Suppressor macrophage treated with lipopolysaccharide for 4 hours (primary cell): ENCODE measurements around the gene HLA-DMA.

Experiments used
- DNase-seq: peaks from one replicate; pipeline ENCODE4 v3.0.0-alpha.2; 2020

The HLA-DMA gene

DNA sequence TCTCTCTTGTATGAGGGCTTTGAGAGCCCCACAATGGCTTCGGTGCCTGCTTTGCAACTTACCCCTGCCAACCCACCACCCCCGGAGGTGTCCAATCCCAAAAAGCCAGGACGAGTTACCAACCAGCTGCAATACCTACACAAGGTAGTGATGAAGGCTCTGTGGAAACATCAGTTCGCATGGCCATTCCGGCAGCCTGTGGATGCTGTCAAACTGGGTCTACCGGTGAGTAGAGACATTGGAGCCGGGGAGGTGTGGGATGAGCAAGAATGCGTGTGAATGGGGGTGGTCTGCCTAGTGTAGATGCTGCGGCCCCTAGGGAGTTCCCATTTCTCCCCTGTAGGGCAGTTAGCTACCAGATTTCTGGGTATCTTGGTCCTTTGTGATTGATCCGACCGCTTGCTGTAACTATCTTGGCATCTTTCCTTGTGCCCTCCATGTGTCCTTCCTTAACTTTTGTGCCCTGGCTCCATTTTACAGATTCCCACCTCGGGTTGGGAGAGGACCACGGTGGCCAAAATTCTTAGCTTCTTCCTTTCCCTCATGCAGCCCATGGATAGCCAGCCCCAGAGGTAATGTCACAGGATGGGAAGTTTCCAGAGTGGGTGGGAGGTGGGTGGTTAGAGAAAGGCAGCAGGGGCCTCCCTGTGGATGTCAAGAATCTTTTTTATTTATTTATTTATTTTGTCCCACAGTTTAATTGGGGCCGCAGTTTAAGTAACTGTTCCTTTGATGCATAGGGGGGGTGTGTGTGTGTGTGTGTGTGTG, 21.8 kb upstream of the HLA-DMA start:
- DNase-seq, result no peak

DNA sequence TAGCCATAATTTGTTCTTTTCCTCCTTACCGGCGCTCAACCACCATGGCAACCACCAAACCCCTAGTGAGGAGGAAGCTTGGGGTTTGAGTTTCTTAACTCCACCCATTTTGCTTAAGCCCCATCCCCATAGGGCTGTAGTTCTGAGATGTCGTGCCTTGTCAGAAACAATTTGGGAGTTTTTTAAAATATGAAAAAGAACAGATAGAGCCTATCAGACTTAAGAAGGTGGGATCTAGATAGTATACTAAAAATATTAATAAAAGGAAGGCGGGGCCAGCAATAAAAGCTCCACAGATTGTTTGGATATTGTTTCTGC, 21.1 kb upstream of the HLA-DMA start:
- DNase-seq, result peak; percentile 57

DNA sequence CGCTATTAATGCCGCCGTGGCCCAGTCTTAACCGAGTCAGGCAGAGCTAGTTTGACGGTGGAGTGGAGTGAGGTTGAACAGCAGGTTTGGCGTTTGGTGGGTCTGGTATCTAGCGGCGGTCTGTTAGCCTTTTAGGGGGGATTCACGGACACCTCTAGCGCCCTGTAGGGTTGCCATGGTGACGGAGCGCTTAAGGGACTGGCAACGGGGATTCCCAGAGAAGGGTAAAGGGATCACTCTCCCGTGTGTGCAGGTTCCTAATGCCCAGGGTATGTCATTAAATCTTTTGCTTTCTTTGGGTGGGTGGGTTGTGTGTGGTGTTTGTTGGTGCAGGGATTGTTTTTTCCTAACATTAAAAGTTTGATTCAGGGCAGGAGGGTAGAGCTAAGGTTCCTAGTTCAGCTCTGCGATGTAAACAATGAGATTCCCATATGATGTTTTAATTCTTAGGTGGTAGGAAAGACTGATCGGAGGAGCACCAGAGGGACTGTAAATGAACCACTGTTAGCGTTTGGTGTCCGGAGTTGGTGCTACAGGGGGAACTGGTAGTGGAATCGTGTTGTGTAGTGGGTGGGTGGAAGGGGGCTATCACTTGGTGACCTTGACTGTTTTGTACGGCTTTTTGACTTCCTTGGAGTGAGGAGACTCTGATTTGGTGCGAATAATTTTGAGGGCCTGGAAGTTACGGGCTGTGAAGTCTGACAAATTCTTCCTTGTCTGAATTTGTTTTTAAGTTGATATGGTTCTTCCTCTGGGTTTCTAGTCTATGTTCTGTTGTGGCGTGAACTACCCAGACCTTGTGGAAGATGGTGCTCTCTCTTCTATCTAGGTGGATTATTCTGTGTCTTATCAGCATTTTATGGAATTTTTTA, 20.5 kb upstream of the HLA-DMA start:
- DNase-seq, result peak; percentile 68

DNA sequence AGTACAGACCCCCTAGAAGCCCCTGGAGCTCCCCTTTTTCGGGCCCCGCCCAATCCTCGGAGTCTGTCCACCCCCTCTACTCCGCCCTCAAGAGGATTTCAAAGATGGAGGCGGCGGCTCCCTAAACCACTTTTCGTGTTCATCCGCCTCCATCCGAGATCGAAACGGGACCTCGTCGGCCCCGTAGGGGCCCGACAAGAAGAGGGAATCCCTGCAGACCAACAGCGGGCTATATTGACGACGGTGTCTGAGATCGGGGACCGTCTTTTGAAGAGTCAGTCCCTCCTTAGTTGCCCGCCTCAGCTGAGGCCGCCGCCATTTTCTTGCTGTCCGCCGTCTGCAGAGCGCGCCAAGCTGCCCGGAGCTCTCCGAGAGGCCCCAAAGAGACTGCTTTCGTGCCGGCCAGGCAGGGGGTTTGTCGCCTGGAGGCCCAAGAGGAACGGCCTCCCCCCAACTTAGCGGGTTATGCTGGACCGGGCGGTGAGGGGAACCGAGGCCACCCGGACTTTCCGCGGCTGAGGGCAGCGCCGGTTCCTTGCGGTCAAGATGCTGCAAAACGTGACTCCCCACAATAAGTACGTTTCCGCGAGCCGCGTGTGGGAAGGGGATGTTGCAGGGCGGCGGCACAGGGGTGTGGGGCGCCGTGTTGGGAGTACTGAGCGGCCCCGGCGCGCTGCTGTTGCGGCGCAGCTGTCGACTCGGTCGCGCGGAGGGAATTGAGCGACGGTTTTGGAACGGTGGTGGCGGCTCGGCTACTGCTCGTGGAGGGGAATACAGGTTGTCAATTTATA, 19.7 kb upstream of the HLA-DMA start:
- DNase-seq, result peak; percentile 60

DNA sequence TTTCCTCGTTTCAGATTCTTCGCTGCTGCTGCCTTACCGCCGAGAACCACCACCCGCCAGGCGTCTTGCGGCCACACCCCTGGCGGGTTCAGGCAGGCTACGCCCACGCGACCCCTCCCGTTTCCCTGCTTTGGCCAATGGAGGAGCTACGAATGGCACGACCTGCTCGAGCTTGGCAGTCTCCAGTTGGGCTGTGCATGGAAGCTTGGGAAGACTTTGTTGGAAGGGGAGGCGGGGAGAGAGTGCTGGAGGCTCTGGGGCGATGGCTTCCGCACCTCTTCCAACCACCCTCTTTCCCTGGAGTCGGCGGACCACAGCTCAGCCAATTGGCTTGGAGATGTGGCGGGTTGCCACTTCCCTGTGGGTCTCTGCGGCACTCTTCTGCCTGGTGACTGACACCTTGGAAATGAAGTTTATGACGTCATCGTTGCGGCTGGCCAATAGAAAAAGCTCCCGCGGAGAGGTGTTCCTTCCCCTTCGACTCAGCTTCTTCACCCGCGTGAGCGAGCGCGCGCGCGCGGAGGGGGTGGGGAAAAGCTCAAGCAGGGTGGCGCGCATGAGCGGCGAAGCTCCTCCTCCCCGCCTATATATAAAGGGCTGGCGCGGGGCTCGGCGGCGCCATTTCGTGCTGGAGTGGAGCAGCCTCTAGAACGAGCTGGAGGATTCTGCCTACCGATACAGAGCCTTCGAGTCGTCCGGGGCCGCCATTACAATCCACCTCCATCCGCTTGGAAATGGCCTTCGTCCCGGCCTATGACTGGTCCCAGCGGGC, 18.9 kb upstream of the HLA-DMA start:
- DNase-seq, result peak; percentile 100

DNA sequence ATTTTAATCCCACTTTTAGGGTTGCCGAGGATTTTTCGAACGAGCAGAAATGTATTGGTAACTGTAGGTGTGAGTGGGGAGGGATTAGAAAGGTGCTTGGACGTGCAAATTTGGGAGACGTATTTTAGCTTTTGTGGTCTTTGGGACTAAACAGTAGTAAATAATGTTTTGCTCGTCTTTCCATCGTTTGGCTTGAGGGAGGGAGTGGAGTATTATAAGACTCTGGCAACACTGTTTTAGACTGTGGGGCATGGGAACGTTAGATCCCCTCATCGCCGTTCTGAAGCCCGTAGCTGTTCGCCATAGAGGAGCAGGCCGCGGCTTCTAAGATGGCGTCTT, 18.3 kb upstream of the HLA-DMA start:
- DNase-seq, result no peak

DNA sequence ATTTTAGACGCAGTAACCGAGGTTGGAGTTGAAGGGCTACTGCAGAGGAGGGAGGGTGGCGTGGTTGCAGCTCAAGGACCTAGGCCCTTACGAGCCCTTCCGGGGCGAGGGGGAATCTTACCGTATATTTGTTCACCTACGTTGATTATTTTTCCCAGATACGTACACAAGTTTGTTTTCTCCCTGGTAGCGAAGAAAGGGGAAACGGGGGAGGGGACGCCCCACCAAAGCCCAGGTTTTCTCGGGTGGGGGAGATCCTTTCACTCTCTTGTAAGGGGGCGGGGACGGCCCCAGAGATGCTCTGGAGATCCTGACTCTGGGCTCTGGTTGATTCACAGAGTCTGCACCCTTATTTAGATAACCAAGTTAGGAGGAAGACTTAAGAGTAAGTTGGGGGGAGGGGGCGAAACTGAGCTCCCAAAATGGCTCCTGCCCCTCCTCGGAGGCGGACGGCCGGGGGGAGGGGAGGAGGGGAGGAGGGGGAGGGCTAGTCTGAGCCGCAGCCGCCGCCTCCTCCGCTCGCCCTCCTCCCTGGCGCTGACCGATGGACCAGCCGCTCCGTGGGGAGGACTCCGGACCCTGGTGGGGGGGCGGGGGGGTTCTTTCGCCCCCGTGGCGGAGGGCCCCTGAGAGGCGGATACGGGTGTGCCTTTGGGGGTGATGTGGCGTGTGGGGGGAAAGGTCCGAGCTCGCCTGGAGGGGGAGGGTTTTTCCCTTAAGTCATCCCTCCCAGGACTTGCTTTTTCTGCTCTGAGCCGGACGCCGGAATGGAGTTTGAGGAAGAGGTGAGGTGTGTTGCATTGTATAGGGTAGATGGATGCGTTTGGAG, 17.7 kb upstream of the HLA-DMA start:
- DNase-seq, result peak; percentile 91

DNA sequence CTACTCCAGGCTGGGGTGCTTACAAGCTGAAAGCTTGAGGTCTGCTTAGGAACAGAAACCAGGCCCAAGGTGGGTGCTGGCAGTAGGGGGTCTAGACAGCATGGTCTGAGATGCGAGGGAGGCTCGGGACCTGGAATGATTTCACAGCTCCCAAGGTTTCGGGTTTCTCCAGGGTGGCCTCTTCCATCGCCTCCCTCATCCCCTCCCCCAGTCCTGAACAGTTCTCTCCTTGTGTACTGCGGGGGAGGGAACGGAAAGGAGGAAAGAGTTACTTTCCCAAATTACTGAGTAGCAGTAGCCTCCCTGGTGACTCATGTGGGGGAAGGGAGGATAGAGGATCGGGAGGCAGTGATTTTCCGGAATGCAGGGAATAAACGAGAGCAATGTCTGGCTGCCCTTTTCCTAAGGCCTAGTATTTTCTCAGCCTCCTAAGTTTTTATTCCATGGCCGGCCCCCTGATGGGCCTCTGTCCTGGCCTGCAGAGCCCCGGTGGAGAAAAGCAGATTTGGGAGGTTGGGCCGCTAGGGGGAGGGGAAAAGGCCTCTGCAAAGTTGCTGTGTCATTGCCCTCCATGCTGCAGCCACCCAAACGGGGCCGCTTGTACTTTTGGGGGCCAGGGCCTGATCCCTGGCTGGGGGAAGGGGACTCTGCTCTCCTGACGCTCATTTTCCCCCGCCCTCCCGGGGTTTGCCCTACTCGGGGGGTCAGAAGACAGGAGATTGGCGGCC, 17.0 kb upstream of the HLA-DMA start:
- peak; percentile 90 for DNase-seq

DNA sequence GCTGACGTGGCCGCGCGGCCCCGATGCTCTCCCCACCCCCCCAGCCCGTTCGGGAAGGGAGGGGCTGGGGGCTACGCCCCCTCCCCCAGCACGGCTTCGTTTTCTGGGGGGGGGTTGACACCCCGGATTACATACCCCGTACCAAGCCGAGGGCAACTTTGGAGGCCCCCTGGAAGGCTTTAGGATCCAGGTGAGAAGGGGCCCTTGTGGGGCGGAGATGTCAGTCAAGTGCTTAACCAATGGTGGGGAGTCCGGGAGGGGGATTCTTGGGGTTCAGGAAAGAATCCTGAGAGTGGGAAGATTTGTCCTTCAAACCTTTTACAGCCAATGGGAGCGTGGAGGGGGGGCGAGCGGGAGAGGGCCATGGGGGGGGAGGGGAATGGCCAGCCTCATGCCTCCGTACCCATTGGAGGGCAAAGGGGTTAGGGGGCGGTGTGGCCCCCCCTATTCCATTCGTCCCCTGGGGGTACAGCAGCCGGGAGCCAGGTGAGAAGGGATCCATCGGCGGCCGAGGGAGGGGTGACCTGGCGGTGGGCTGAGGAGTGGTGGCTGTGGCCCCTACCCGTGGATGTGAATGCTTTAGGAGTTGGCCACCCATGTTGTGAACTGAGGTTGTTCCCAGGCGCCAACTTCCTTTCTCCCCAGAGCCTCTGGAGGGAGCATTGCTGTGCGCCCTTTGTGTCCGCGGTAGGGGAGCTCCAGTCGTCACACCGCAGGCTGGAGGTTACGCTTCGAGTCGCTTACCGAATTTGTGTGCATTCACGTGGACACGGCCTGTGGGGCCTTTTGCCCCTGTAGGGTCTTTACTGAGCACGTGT, 16.2 kb upstream of the HLA-DMA start:
- peak; percentile 75 for DNase-seq

DNA sequence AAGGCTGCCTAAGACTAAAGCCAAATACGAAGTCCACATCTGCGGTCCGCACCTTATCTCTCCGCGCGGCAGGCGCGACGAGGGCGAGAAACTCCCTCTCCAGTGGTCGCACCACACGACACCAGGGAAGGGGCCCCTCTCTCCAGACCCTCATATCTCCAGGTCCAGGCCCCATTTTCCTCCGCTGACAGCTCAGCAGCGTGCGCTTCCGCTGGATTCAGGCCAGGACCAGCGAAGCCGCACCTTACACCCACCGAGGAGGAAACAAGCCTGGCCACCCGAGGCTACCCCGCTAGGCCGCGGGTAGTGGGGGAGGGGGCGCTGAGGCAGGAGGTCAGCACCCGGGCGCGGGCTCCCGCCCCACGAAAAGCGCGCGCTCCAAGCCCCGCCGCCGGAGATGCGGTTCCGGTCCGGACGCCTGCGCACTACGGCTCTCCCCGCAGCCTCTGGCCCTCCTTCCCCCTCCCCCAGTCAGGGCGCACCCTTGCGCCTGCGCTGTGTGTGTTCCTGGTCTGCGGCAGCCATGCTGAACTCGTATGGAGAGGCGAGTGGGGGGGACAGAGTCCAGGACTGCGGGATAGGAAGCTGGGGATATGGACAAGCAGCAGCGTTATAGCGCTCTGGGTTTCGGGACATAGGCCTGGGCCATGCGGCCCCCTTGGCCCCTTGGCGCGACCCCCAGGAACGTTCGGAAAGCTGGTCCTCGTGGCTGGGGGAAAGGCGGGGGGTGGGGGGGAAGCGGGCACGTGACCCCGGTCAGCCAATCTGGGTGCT, 15.4 kb upstream of the HLA-DMA start, which contains the start of gene BRD2:
Gene BRD2 (plus strand): TSS at position 502 of the 774 bp plus-strand sequence. CDS start 4,305 bp downstream, outside the sequence.
- peak; percentile 97 for DNase-seq

DNA sequence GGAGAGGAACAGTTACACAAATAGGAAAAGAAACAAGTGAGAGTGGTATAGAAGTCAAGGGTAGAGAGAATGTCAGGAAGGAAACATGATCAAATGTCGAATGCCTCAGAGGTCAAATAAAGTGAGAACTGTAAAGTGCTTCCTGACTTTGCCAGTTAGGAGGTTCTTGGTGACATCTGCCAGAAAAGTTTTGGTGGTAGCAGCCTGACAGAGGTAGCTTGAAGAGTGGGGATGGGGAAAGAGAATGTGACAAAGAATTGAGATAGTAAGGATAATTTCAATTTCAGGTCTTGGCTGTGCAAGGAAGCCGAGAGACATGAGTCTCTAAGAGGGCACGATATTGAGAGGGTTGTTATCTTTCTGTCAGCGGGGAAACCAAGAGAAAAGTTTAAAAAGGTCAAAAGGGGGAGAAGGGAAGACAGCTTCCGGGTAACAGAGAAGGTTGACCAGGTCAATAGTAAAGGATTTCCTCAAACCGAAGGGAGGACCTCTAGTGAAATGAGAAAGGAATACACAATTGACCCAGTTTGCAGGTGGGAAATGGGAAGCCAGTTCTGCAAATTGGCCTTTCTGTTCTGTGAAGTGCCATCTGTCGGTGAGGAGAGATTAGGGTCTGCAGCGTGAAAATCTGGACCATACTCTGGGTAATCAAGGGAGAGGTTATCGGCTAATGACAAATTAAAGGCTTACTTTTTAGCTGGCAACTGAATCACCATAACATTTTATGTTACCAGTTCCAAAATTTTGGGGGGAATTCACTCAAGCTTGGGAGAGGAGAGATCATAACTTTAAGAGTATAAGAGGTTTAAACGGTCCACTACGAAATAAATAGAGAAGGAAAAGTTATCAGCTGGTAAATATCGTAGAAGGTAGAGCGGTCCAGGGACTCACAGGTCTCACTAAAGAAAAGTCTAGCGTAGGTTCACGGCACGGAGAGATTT, 14.5 kb upstream of the HLA-DMA start:
- DNase-seq, result peak; percentile 40

DNA sequence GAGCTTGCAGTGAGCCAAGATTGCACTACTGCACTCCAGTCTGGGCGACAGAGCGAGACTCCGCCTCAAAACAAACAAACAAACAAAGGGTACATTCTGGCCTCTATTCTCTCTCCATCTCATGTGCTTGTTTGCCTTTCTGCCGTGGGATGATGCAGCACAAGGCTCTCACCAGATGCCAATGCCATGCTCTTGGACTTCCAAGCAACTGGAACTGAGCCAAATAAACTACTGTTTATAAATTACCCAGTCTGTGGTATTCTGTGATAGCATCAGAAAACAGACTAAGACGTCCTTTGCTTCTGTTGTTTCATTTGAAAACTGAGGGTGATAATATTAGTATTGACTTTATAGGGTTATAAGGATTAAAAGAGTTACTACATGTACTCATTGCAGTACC, 11.9 kb upstream of the HLA-DMA start:
- no peak for DNase-seq

DNA sequence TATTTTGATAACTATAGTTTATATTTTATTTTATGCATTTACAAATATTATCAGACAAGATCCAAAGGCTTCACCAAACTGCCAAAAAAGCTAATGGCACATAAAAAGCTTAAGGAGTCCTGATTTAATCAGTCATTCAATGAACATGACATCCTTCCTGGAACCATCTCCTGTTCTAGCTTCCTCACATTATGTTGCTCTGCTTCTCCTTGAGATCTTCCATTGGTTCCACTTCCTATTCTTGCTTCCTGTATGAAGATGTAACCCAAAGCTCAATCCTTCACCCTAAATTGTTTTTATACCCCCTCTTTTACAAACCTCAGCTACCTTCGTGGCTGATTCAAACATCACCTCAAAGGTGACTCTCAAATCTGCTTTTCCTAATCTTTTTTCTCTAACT, 11.0 kb upstream of the HLA-DMA start:
- DNase-seq, result peak; percentile 51

DNA sequence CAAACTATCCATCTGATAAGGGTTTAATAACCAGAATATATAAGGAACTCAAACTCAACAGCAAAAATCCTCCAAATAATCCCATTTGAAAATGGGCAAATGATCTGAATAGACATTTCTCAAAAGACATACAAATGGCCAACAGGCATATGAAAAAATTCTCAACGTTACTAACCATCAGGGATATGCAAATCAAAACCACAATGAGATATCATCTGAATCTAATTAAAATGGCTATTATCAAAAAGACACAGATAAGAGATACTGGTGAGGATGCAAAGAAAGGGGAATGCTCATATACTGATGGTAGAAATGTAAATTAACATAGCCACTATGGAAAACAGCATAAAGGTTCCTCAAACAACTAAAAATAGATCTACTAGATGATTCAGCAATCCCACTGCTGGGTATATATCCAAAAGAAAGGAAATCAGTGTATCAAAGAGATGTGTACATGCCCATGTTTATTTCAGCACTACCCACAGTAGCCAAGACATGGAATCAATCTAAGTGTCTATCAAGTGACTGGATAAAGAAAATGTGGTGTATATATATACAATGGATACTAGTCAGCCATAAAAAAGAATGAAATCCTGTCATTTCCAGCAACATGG, 9.4 kb upstream of the HLA-DMA start:
- no peak for DNase-seq

DNA sequence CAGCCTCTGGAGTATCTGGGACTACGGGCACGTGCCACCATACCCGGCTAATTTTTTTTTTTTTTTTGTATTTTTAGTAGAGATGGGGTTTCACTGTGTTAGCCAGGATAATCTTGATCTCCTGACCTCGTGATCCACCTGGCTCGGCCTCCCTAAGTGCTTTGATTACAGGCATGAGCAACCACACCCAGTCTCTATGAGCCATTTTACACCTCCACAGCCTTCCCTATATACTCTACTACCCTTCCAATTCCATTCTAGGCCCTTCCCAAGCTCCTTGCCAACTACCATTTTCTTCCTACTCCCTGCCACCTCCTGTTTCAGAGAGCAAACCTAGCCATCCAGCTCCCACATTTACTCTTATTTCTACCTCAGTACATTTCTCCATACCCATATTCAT, 7.7 kb upstream of the HLA-DMA start:
- no peak for DNase-seq

DNA sequence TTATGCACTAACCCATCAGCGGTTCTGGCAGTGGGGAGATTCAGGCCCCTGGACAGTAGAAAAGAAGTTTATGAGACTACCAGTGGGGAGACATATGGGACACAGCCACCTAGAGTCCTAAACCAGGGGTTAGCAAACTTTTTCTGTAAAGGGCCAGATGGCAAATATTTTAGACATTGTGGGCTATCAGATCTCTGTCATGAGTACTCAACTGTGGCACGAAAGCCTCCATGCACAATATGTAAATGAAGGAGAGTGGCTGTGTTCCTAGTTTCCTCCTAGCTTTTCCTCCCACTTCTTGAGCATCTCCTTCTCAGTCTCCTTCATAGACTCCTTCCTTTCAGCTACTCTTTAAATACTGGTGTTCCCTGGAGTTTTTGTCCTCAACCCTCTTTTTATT, 3.3 kb upstream of the HLA-DMA start:
- DNase-seq, result no peak

DNA sequence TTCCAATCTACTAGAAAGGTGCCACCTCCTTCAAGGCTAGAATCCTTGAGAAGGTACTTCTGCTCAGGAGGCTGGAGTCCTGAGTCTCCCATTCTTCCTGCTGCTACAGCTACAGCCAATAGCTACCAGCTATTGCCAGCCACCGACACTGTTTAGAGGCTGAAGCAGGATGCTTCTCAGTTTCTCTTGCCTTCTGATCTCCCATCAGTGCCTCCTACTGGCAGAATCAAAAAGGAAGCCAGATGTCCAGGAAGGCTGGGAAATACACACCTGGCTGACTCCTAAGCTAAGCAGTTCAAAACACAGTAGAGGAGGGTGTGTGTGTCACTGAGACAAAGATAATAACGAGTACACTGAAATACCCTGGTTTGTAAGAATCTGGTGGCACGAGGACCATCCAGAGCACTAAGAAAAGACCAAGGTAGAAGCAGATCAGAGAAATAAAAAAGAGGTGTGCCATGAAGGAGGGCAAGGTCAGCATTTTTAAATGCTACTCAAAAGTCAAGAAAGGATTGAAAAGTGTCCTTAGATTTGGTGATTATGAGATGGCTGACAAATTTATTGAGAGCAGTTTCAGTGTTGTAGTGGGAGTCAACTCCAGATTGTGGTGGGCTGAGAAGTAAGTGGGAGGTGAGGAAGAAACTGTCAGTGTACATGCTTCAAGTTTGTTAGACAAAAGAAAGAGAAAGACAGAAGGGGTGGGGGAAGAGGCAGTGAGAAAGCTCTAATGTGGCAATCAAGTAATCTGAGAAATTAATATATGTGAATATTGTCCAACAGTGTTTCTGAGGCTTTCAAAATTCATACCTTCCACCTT, 2.3 kb upstream of the HLA-DMA start:
- no peak for DNase-seq
